SK-N-SH treated with all-trans-retinoic acid at 6 μM for 48 hours (cell line): ENCODE results near the gene DEFB129.

ENCODE experiments used
- ATAC-seq: fragments of 200-7000 bp; cut with Tn5 transposase; 3 replicates; pipeline ENCODE4 v1.9.1; 2020; ENCODE audit warnings: mild to moderate bottlenecking, moderate library complexity
- ARNTL ChIP-seq: fragments of 450-650 bp; formaldehyde crosslinking; IDR thresholded peaks from 2 replicates; pipeline ENCODE4 v1.5.0; 2020; ENCODE audit warnings: low read depth, mild to moderate bottlenecking, moderate library complexity, borderline replicate concordance
- BACH2 ChIP-seq: fragments of 250-450 bp; sonication (Bioruptor Pico); IDR thresholded peaks from 2 replicates; pipeline ENCODE4 v1.9.0; 2021; ENCODE audit warnings: mild to moderate bottlenecking, borderline replicate concordance
- CSDC2 ChIP-seq: fragments of 250-450 bp; sonication (Bioruptor Pico); IDR thresholded peaks from 2 replicates; pipeline ENCODE4 v1.5.0; 2020; ENCODE audit warnings: mild to moderate bottlenecking, moderate library complexity
- CSRNP3 ChIP-seq: fragments of 250-450 bp; sonication (Bioruptor Pico); IDR thresholded peaks from 2 replicates; pipeline ENCODE4 v1.5.1; 2021; ENCODE audit warnings: mild to moderate bottlenecking, moderate library complexity
- ESRRG ChIP-seq: fragments of 250-450 bp; sonication (Bioruptor Pico); IDR thresholded peaks from 2 replicates; pipeline ENCODE4 v1.6.1; 2021; ENCODE audit warnings: mild to moderate bottlenecking
- GLIS3 ChIP-seq: fragments of 250-450 bp; sonication (Bioruptor Pico); IDR thresholded peaks from 2 replicates; pipeline ENCODE4 v1.5.0; 2020; ENCODE audit warnings: mild to moderate bottlenecking, moderate library complexity
- ISL1 ChIP-seq: fragments of 250-450 bp; sonication (Bioruptor Pico); IDR thresholded peaks from 2 replicates; pipeline ENCODE4 v2.1.2; 2022; ENCODE audit warnings: mild to moderate bottlenecking, moderate library complexity
- OSR1 ChIP-seq: fragments of 250-450 bp; sonication (Bioruptor Pico); IDR thresholded peaks from 2 replicates; pipeline ENCODE4 v1.8.0; 2022; ENCODE audit warnings: moderate library complexity, mild to moderate bottlenecking, inconsistent platforms
- PATZ1 ChIP-seq: fragments of 250-450 bp; sonication (Bioruptor Pico); IDR thresholded peaks from 2 replicates; pipeline ENCODE4 v1.8.0; 2020; ENCODE audit warnings: mild to moderate bottlenecking, moderate library complexity, borderline replicate concordance
- PPARA ChIP-seq: fragments of 250-450 bp; sonication (Bioruptor Pico); IDR thresholded peaks from 2 replicates; pipeline ENCODE4 v1.5.0; 2020; ENCODE audit warnings: mild to moderate bottlenecking, borderline replicate concordance
- RARB ChIP-seq: fragments of 250-450 bp; sonication (Bioruptor Pico); IDR thresholded peaks from 2 replicates; pipeline ENCODE4 v1.8.0; 2021; ENCODE audit warnings: mild to moderate bottlenecking, moderate library complexity
- TCF4 ChIP-seq: fragments of 250-450 bp; sonication (Bioruptor Pico); IDR thresholded peaks from 2 replicates; pipeline ENCODE4 v1.8.0; 2021; ENCODE audit warnings: mild to moderate bottlenecking, moderate library complexity, borderline replicate concordance
- ZC3H10 ChIP-seq: fragments of 250-450 bp; sonication (Bioruptor Pico); IDR thresholded peaks from 2 replicates; pipeline ENCODE4 v1.5.1; 2021; ENCODE audit warnings: mild to moderate bottlenecking, moderate library complexity
- ZFP3 ChIP-seq: fragments of 250-450 bp; sonication (Bioruptor Pico); IDR thresholded peaks from 2 replicates; pipeline ENCODE4 v1.5.0; 2020; ENCODE audit warnings: mild to moderate bottlenecking, moderate library complexity
- ZFP30 ChIP-seq: fragments of 450-650 bp; formaldehyde crosslinking; IDR thresholded peaks from 2 replicates; pipeline ENCODE4 v1.5.0; 2022; ENCODE audit warnings: mild to moderate bottlenecking, moderate library complexity
- ZNF565 ChIP-seq: fragments of 450-650 bp; formaldehyde crosslinking; conservative IDR thresholded peaks from 2 replicates; pipeline ENCODE4 v1.5.0; 2020; ENCODE audit warnings: low read depth, mild to moderate bottlenecking, moderate library complexity
- ZNF70 ChIP-seq: fragments of 450-650 bp; formaldehyde crosslinking; IDR thresholded peaks from 2 replicates; pipeline ENCODE4 v1.5.0; 2020; ENCODE audit warnings: mild to moderate bottlenecking, moderate library complexity

Gene DEFB129

GRCh38 chr20:278181-278580 lies 51.1 kb downstream of the DEFB129 start:
- no peak for TF ChIP-seq CSRNP3 (CRISPR knock-in tag)
- TF ChIP-seq TCF4 (CRISPR knock-in tag): no peak
- TF ChIP-seq RARB (CRISPR knock-in tag): no peak
- no peak for TF ChIP-seq OSR1 (CRISPR knock-in tag)
- no peak for TF ChIP-seq ZFP3 (CRISPR knock-in tag)
- TF ChIP-seq ZFP30 (CRISPR knock-in tag): no peak
- no peak for TF ChIP-seq ESRRG (CRISPR knock-in tag)
- TF ChIP-seq ZNF70 (CRISPR knock-in tag): no peak
- no peak for TF ChIP-seq ZC3H10 (CRISPR knock-in tag)
- no peak for TF ChIP-seq ISL1 (CRISPR knock-in tag)
- no peak for TF ChIP-seq ZNF565 (CRISPR knock-in tag)
- TF ChIP-seq BACH2: no peak
- TF ChIP-seq PATZ1 (CRISPR knock-in tag): no peak
- no peak for TF ChIP-seq PPARA (CRISPR knock-in tag)
- no peak for TF ChIP-seq GLIS3 (CRISPR knock-in tag)
- no peak for TF ChIP-seq CSDC2
- no peak for ATAC-seq

GRCh38 chr20:278607-279571 lies 51.8 kb downstream of the DEFB129 start:
- ATAC-seq: no peak
- no peak for TF ChIP-seq ARNTL (CRISPR knock-in tag)
- no peak for TF ChIP-seq ISL1 (CRISPR knock-in tag)
- no peak for TF ChIP-seq ZFP3 (CRISPR knock-in tag)
- TF ChIP-seq OSR1 (CRISPR knock-in tag): no peak
